CD4-positive, alpha-beta T cell (primary cell): ENCODE results near the gene HOXA7. TPM values are rescaled to one million over a fixed set of nuclear protein-coding genes. Genes with fewer than 3 reads are reported as not detected.

Experiments
- ATAC-seq: fragments of 200-7000 bp; cut with Tn5 transposase; one replicate; pipeline ENCODE4 v1.10.0; 2022; ENCODE audit warnings: mild to moderate bottlenecking; ENCODE audit not compliant: poor library complexity
- CTCF ChIA-PET: fragments of 350-600 bp; sonication (Branson Sonifier 250); formaldehyde crosslinking; loops from one replicate; lab custom pipeline; 2021; ENCODE audit warnings: antibody characterized with exemption, inconsistent platforms; lab: Charles Lee
- POLR2A ChIA-PET: fragments of 350-600 bp; sonication (Branson Sonifier 250); formaldehyde crosslinking; loops from one replicate; lab custom pipeline; 2021; ENCODE audit warnings: antibody characterized with exemption, inconsistent platforms; lab: Charles Lee
- DNase-seq, 14 experiments: peaks; one replicate each; pipeline ENCODE4 v3.0.0-alpha.2; 2013 to 2020; ENCODE audit warnings: mixed read lengths in 2 of 14
- H3K27ac ChIP-seq, 2 donors: one replicate each; pipeline versions ENCODE4 v1.5.1 to v1.7.0; 2013; ENCODE audit warnings: low read length in 2 of 2, low read depth in 1 of 2, mild to moderate bottlenecking in 1 of 2
- H3K27me3 ChIP-seq, 2 experiments: 1 replicate in 1 of 2; 2 replicates in 1 of 2; pipeline versions ENCODE4 v1.6.1 to v1.7.0; 2013; ENCODE audit warnings: low read length in 2 of 2, control low read depth in 1 of 2, mild to moderate bottlenecking in 1 of 2, moderate library complexity in 1 of 2; ENCODE audit not compliant: insufficient read depth in 2 of 2, control insufficient read depth in 1 of 2
- H3K36me3 ChIP-seq: one replicate; pipeline ENCODE4 v1.6.1; 2013; ENCODE audit warnings: low read length, control low read depth; ENCODE audit not compliant: insufficient read depth
- H3K4me1 ChIP-seq: one replicate; pipeline ENCODE4 v1.6.1; 2013; ENCODE audit warnings: low read length, control low read depth; ENCODE audit not compliant: insufficient read depth
- H3K4me3 ChIP-seq: one replicate; pipeline ENCODE4 v1.5.1; 2013; ENCODE audit warnings: mild to moderate bottlenecking, low read length, moderate library complexity
- H3K9me3 ChIP-seq, 2 experiments: 1 replicate in 1 of 2; 2 replicates in 1 of 2; pipeline versions ENCODE4 v1.6.1 to v1.7.0; 2013; ENCODE audit warnings: low read length in 2 of 2, mild to moderate bottlenecking in 2 of 2, control low read depth in 1 of 2, moderate library complexity in 1 of 2; ENCODE audit not compliant: control insufficient read depth in 1 of 2, insufficient read depth in 1 of 2
- H3K27ac Mint-ChIP-seq: one replicate; pipeline ENCODE4 v1.8.0; 2020; ENCODE audit warnings: mixed read lengths
- H3K27me3 Mint-ChIP-seq: one replicate; pipeline ENCODE4 v1.8.0; 2021; ENCODE audit warnings: mixed read lengths
- H3K36me3 Mint-ChIP-seq: one replicate; pipeline ENCODE4 v1.8.0; 2021; ENCODE audit warnings: low read depth, mixed read lengths
- H3K4me1 Mint-ChIP-seq: one replicate; pipeline ENCODE4 v1.8.0; 2021; ENCODE audit warnings: low read depth, mixed read lengths
- H3K4me3 Mint-ChIP-seq: one replicate; pipeline ENCODE4 v1.8.0; 2020; ENCODE audit warnings: mild to moderate bottlenecking, mixed read lengths
- H3K9me3 Mint-ChIP-seq: one replicate; pipeline ENCODE4 v1.8.0; 2020; ENCODE audit warnings: mixed read lengths
- CTCF ChIP-seq: fragments of 200-600 bp; IDR thresholded peaks from one replicate; pipeline ENCODE4 v1.8.0; 2022; ENCODE audit warnings: antibody characterized with exemption, mild to moderate bottlenecking
- intact Hi-C, 2 experiments: fragments of 100-400 bp; cut with DNase I in 1 of 2; cut with micrococcal nuclease in 1 of 2; formaldehyde crosslinking; loops; one replicate each; pipeline versions ENCODE4 v1.15.1 to v1.9.0; 2023 to 2025; cut with DNase I, micrococcal nuclease
- total RNA-seq, 174 experiments: library from RNA in 2 of 174; stranded (reverse) in 2 of 174; gene quantifications; one replicate each; pipeline ENCODE4 v1.2.3 and lab custom pipeline; 2021 to 2026

Gene HOXA7
- total RNA-seq, 2 experiments from 2014 or later = not detected

GRCh38 chr7:27111042-27111750 lies 45.3 kb downstream of the HOXA7 start:
- TF ChIP-seq CTCF = no peak
- H3K27me3 ChIP-seq = peaks cover 5% of the 10 kb centered on the region in 2 experiments
- Mint-ChIP-seq H3K9me3 (no peaks in the 10 kb centered on the region), H3K4me3 (no peak overlapping the region), H3K27me3 (peaks cover 32% of the 10 kb centered on the region), H3K4me1 (no peaks in the 10 kb centered on the region), H3K27ac (no peak overlapping the region), H3K36me3 (no peaks in the 10 kb centered on the region)
- no peaks in the 10 kb centered on the region for H3K4me1 ChIP-seq
- ChIA-PET POLR2A (no interaction called here), CTCF (no interaction called here)
- DNase-seq = no peak
- intact Hi-C loops = no loop called here
- H3K36me3 ChIP-seq = no peaks in the 10 kb centered on the region
- no peak overlapping the region for H3K27ac ChIP-seq
- H3K9me3 ChIP-seq = peaks cover 0 to 24% of the 10 kb centered on the region in 2 experiments
- H3K4me3 ChIP-seq = no peak overlapping the region
- ATAC-seq = no peak

- Mint-ChIP-seq H3K36me3 (no peaks in the 10 kb centered on the region), H3K4me3 (no peak overlapping the region), H3K4me1 (no peaks in the 10 kb centered on the region), H3K9me3 (no peaks in the 10 kb centered on the region), H3K27me3 (peaks cover 37% of the 10 kb centered on the region), H3K27ac (no peak overlapping the region)
- Histone ChIP-seq H3K27ac (no peak overlapping the region), H3K27me3 (peaks cover 9% of the 10 kb centered on the region in 2 experiments), H3K4me1 (no peaks in the 10 kb centered on the region), H3K9me3 (peaks cover 0 to 18% of the 10 kb centered on the region in 2 experiments), H3K4me3 (no peak overlapping the region), H3K36me3 (no peaks in the 10 kb centered on the region)
- intact Hi-C loops = no loop called here
- DNase-seq (no peak), ATAC-seq (no peak)
- no peak for TF ChIP-seq CTCF
- ChIA-PET CTCF (no interaction called here), POLR2A (no interaction called here)
These were observed 46.1 kb downstream of the HOXA7 start for GRCh38 chr7:27110186-27111031.

- no peak for ATAC-seq
- ChIA-PET POLR2A (no interaction called here), CTCF (no interaction called here)
- intact Hi-C loops = no loop called here
- H3K9me3 Mint-ChIP-seq = no peaks in the 10 kb centered on the region
- no peak for DNase-seq
- H3K4me3 ChIP-seq = no peak overlapping the region
- H3K36me3 ChIP-seq = no peaks in the 10 kb centered on the region
- H3K27ac Mint-ChIP-seq = no peak overlapping the region
- H3K4me1 Mint-ChIP-seq = no peaks in the 10 kb centered on the region
- H3K36me3 Mint-ChIP-seq = no peaks in the 10 kb centered on the region
- H3K9me3 ChIP-seq = peaks cover 0 to 16% of the 10 kb centered on the region in 2 experiments
- H3K27ac ChIP-seq = no peak overlapping the region
- no peaks in the 10 kb centered on the region for H3K4me1 ChIP-seq
- H3K27me3 Mint-ChIP-seq = peaks cover 40% of the 10 kb centered on the region
- peaks cover 16% of the 10 kb centered on the region in 2 experiments for H3K27me3 ChIP-seq
- no peak overlapping the region for H3K4me3 Mint-ChIP-seq
- no peak for TF ChIP-seq CTCF
These were observed 46.8 kb downstream of the HOXA7 start for GRCh38 chr7:27109466-27110185.
